Astrocyte (in vitro differentiated cells and primary cell): Measurements from ENCODE around the gene MTMR1. TPM values are rescaled to one million over a fixed set of nuclear protein-coding genes. Genes with fewer than 3 reads are reported as not detected.

Experiments
- DNase-seq: peaks from one replicate; pipeline ENCODE4 v3.0.0-alpha.2; 2010; ENCODE audit warnings: low read depth
- FAIRE-seq: peaks from 2 replicates; lab custom pipeline; 2011; peaks lifted over from hg19 to GRCh38; lab: Jason Lieb, UNC
- H2AFZ ChIP-seq: 2 replicates; pipeline ENCODE4 v1.6.0; 2012; ENCODE audit warnings: low read depth, low read length, inconsistent platforms
- H3K27ac ChIP-seq: 2 replicates; pipeline ENCODE4 v1.5.1; 2011; ENCODE audit warnings: low read depth, low read length, inconsistent platforms
- H3K27me3 ChIP-seq: 2 replicates; pipeline ENCODE4 v1.6.0; 2011; ENCODE audit warnings: low read length, inconsistent platforms; ENCODE audit not compliant: insufficient read depth
- H3K36me3 ChIP-seq: 2 replicates; pipeline ENCODE4 v1.5.1; 2011; ENCODE audit warnings: low read length, inconsistent platforms; ENCODE audit not compliant: insufficient read depth
- H3K4me1 ChIP-seq: 2 replicates; pipeline ENCODE4 v1.5.1; 2011; ENCODE audit warnings: low read length, inconsistent platforms; ENCODE audit not compliant: insufficient read depth
- H3K4me2 ChIP-seq: 2 replicates; pipeline ENCODE4 v1.6.0; 2012; ENCODE audit warnings: low read length, inconsistent platforms
- H3K4me3 ChIP-seq: 2 replicates; pipeline ENCODE4 v1.5.1; 2011; ENCODE audit warnings: low read depth, mild to moderate bottlenecking, low read length, inconsistent platforms; ENCODE audit not compliant: insufficient read depth
- H3K79me2 ChIP-seq: 2 replicates; pipeline ENCODE4 v1.6.0; 2012; ENCODE audit warnings: mild to moderate bottlenecking, low read length, inconsistent platforms; ENCODE audit not compliant: insufficient read depth
- H3K9ac ChIP-seq: 2 replicates; pipeline ENCODE4 v1.6.0; 2012; ENCODE audit warnings: mild to moderate bottlenecking, low read length, inconsistent platforms
- H3K9me3 ChIP-seq: 2 replicates; pipeline ENCODE4 v1.5.1; 2012; ENCODE audit warnings: low read depth, mild to moderate bottlenecking, low read length, inconsistent platforms; ENCODE audit not compliant: insufficient read depth
- H4K20me1 ChIP-seq: 2 replicates; pipeline ENCODE4 v1.6.0; 2012; ENCODE audit warnings: low read length, inconsistent platforms; ENCODE audit not compliant: insufficient read depth
- H3K27ac Mint-ChIP-seq: one replicate; pipeline ENCODE4 v1.8.0; 2021; ENCODE audit warnings: mild to moderate bottlenecking, mixed read lengths; ENCODE audit not compliant: unreplicated experiment
- H3K27me3 Mint-ChIP-seq: one replicate; pipeline ENCODE4 v1.8.0; 2021; ENCODE audit warnings: low read depth, mixed read lengths; ENCODE audit not compliant: unreplicated experiment
- H3K36me3 Mint-ChIP-seq: one replicate; pipeline ENCODE4 v1.8.0; 2021; ENCODE audit warnings: low read depth, mixed read lengths; ENCODE audit not compliant: unreplicated experiment
- H3K4me1 Mint-ChIP-seq: one replicate; pipeline ENCODE4 v1.8.0; 2021; ENCODE audit warnings: low read depth, mixed read lengths; ENCODE audit not compliant: unreplicated experiment
- H3K4me3 Mint-ChIP-seq: one replicate; pipeline ENCODE4 v1.8.0; 2021; ENCODE audit warnings: mild to moderate bottlenecking, moderate library complexity, mixed read lengths; ENCODE audit not compliant: unreplicated experiment
- H3K9me3 Mint-ChIP-seq: one replicate; pipeline ENCODE4 v1.8.0; 2021; ENCODE audit warnings: mild to moderate bottlenecking, mixed read lengths; ENCODE audit not compliant: unreplicated experiment
- CTCF ChIP-seq: IDR thresholded peaks from 2 replicates; pipeline ENCODE4 v1.5.1; 2011; ENCODE audit warnings: low read depth, mild to moderate bottlenecking, inconsistent platforms, low read length, moderate library complexity; ENCODE audit not compliant: insufficient read depth
- EZH2 ChIP-seq: IDR thresholded peaks from 2 replicates; pipeline ENCODE4 v1.6.1; 2012; ENCODE audit warnings: mild to moderate bottlenecking, low read length, inconsistent platforms; ENCODE audit not compliant: insufficient read depth
- total RNA-seq: library from RNA; stranded (reverse); gene quantifications from 2 replicates; pipeline ENCODE4 v1.2.1, GENCODE V29; 2021

Gene MTMR1
- total RNA-seq, 1 donor from 2014 or later, result 18.6 TPM

GRCh38 chrX:150759568-150760416 lies 66.6 kb downstream of the MTMR1 start:
- Histone ChIP-seq H3K4me3 (no peak overlapping the region), H4K20me1 (no peaks in the 10 kb centered on the region), H3K9me3 (no peaks in the 10 kb centered on the region), H3K27ac (no peak overlapping the region), H3K4me1 (no peaks in the 10 kb centered on the region), H3K79me2 (no peaks in the 10 kb centered on the region), H2AFZ (no peak overlapping the region), H3K4me2 (no peak overlapping the region), H3K36me3 (no peaks in the 10 kb centered on the region), H3K9ac (no peak overlapping the region), H3K27me3 (no peaks in the 10 kb centered on the region)
- TF ChIP-seq EZH2, result no peak
- TF ChIP-seq CTCF, result no peak
- no peaks in the 10 kb centered on the region for H3K27me3 Mint-ChIP-seq
- H3K9me3 Mint-ChIP-seq, result no peaks in the 10 kb centered on the region
- FAIRE-seq (no peak), DNase-seq (no peak)
- H3K4me3 Mint-ChIP-seq, result no peak overlapping the region
- peaks cover 5% of the 10 kb centered on the region for H3K36me3 Mint-ChIP-seq
- no peak overlapping the region for H3K27ac Mint-ChIP-seq
- H3K4me1 Mint-ChIP-seq, result peaks cover 5% of the 10 kb centered on the region

- no peak overlapping the region for H3K4me2 ChIP-seq
- no peak for FAIRE-seq
- no peaks in the 10 kb centered on the region for H3K36me3 ChIP-seq
- H3K4me1 Mint-ChIP-seq, result peaks cover 6% of the 10 kb centered on the region
- no peaks in the 10 kb centered on the region for H3K4me1 ChIP-seq
- no peaks in the 10 kb centered on the region for H4K20me1 ChIP-seq
- no peaks in the 10 kb centered on the region for H3K79me2 ChIP-seq
- TF ChIP-seq CTCF (no peak), EZH2 (no peak)
- peaks cover 5% of the 10 kb centered on the region for H3K36me3 Mint-ChIP-seq
- no peak for DNase-seq
- H3K9me3 ChIP-seq, result no peaks in the 10 kb centered on the region
- no peak overlapping the region for H3K4me3 Mint-ChIP-seq
- no peak overlapping the region for H3K9ac ChIP-seq
- no peak overlapping the region for H3K27ac Mint-ChIP-seq
- H3K27me3 Mint-ChIP-seq, result no peaks in the 10 kb centered on the region
- H2AFZ ChIP-seq, result no peak overlapping the region
- H3K27me3 ChIP-seq, result no peaks in the 10 kb centered on the region
- H3K4me3 ChIP-seq, result no peak overlapping the region
- no peak overlapping the region for H3K27ac ChIP-seq
- H3K9me3 Mint-ChIP-seq, result no peaks in the 10 kb centered on the region
These were observed 68.1 kb downstream of the MTMR1 start for GRCh38 chrX:150761176-150761818.
